RKO (cell line): ENCODE results near the gene USP21.

Source experiments
- DNase-seq: peaks from one replicate; pipeline ENCODE4 v3.0.0-alpha.2; 2016; ENCODE audit warnings: low spot score

Gene USP21

DNA sequence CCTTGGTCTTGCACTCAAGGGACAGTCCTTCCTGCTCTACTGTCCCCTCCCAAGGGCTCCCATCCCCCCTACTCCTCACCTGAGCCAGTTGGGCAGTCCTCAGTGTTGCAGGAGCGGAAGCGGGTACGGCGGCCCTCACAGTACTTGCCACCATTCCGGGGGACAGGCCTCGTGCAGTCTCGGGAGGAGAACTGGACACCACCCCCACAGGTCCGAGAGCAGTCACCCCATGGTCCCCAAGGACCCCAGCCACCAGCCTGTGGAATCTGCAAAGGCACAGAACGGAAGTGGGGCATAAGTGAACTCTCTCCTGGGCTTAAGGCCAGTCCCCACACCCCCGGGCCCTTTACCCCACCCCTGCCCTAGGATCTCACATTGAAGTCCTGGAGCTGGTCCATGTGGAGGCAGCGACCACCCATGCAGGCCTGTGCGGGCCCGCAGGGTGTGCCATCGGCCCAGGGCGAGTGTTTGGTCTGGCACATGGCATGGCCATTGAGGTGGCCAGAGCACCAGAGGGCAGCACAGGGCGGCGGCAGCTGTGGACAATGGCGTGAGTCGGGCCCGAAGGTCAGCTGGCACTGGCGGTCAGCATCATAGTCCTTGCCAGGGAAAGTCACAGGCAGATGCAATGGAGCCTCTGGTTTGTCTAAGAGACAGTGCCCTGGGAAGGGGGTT, 34.4 kb downstream of the USP21 start:
- no peak for DNase-seq

DNA sequence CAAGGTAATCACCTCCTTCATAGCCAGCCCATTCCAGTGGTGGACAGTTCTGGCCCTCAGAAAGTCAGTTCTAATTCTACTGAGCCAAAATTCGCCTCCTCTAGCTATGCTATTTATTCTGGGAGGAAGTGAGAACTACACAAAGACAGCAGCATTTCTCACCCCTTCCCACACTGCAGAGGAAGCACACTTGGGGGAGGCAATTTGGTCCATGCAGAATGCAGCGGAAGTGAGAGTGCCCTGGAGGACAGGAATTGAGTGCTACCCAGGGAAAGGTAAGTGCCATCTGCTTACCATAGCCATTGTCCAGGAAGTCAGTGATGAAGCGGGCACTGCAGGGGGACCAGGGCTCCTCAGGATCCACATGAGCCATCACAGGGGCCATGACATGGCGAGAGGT, 35.9 kb downstream of the USP21 start:
- DNase-seq: no peak

DNA sequence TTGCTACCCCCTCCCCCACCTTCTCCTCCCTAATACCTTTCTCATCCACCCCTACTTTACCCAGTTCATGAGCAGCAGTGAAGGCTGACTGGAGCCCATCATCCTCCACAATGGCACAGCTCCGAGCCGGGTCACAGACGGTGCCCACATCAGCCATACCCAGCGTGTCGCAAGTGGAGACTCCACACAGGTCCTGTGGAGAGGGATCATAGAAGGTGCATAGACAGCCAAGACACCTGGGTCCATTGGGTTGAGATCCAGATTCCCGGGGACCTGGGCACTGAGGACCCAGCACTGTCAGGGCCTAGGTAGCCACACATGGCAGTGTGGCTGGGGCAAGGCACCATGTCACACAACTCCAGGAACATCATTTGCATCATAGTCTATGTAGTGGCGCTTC, 36.8 kb downstream of the USP21 start:
- no peak for DNase-seq

DNA sequence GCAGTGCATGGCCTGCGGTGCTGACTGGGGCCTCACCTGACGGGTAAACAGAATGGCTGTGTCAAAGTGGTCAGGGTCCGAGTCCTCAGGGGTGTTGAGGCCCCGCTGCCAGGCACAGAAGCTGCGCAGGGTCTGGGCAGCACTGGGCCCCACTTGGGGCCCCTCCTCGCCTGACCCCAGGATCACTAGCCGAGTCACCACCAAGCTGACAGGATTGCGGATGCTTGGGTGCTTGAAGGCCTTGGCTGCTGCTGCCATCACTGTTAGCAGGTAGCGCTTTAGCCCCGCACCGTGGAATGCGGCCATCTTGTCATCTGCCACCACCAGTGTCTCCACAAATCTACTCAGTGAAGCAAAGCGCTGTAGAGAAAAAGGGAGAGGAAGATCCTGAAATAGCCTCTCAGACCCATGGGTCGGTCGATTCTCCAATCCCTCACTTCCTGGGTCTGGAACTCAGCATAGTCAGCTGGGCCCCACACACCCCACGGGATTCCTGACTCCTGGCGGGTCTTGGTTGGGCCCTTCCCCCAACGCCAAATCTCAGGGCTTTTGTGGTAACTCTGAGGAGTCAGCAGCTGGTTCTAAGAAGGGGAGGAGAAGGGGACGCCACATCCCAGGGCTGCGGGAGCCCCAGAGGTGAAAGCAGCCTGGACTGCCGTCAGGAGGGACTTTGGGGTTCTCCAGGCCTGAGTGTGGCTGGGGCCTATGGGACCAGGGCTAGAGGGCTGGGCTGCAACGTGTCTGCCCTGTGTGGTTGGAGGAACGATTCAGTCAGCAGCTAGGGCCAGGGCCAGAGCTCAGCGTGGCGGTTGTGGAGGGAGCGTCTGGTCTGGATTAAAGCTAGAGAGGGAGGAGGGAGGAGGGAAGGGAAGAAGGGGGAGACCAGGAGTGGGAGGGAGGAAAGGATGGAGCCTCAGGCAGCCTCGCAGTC, 37.5 kb downstream of the USP21 start:
- no peak for DNase-seq

DNA sequence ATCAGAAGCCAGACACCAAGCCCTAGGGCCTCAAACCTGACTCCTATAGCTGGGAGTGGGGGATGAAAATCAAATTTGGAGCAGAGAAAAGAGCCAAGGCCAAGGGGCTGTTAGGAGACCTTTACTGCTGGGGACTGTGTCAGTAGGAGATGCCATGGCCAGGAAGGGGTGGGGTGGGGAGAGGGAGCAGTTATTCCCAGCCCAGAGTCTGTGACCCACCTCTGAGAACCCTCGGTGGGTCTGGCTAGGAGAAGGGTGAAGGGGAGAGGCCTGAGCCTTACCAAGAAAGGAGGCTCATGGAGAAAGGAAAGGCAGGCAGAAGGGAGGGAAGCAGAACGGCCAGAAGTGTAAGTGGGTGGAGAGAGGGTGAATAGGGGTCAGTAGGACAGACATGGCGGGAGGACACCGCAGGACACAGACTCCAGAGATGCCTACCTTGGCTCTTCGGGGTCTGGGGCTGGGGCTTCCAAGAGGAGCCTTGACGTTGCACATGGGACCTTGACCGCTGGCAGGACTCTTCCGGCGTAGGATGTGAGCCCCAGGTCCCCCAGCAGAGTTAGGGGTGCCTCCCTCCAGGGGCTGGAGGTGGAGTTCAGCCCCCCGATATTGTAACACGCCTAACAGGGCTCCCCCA, 38.4 kb downstream of the USP21 start:
- DNase-seq: no peak

DNA sequence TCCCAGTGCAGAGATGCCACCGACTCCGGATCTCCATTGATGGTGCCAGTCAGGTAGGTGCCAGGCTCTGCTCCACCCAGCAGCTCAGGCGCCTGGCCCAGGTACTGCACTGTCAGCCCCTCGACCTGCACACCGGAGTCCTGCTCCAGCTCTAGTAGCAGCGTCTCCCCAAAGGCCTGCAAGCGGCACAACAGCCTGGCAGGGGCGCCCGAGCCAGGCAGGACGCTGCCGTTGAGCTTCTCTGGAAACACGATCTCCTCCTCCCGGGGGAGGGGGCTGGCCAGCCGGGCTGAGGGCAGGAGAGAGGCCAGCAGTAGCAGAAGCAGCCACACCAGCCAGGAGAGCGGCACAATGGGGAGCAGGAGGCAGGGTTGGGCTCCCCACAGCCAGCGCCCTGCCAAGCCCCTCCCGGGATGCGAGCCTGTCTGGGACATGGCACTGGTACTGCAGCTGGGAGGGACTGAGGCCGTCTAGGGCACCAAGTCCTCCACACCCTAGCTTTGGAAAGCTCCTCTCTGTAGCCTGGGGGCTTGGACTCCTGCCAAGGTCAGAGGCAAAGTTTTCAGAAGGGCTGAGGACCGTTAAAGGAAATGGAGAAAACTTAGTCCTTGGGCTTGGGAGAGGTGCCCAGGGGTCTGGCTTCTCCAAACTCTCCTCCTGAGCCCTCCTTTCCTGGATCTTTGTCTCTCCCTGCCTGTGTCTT, 39.0 kb downstream of the USP21 start:
- DNase-seq: no peak

DNA sequence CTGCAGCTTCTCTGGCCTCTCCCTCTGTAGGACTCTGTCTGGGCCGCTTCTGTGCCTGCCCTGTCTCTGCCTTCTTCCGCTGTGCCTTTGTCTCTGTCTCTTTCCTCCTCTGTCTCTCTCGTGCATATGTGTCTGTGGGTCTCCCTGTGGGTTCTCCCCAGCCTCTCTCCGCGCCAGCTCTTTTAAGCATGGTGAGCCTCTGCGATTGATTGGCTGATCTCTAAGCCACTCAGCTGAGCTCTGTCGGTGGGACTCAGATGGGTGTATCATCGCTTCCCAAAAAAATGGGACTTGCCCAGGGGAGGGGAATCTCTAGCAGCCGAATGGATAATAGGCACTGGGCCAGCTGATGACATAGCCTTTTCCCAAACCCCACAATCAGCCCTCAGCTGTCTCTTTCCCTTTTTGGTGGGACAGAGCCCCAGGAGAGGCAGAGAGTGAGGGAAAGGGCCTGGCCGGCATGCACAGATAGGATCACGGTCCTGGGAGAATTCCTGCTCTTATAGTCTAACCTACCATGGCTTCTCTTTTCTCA, 39.7 kb downstream of the USP21 start, which contains the start of gene ADAMTS4:
ADAMTS4 (minus strand) TSS at position 158 of the 535 bp plus-strand sequence. CDS start 427 bp downstream, outside the sequence.
- DNase-seq: no peak

DNA sequence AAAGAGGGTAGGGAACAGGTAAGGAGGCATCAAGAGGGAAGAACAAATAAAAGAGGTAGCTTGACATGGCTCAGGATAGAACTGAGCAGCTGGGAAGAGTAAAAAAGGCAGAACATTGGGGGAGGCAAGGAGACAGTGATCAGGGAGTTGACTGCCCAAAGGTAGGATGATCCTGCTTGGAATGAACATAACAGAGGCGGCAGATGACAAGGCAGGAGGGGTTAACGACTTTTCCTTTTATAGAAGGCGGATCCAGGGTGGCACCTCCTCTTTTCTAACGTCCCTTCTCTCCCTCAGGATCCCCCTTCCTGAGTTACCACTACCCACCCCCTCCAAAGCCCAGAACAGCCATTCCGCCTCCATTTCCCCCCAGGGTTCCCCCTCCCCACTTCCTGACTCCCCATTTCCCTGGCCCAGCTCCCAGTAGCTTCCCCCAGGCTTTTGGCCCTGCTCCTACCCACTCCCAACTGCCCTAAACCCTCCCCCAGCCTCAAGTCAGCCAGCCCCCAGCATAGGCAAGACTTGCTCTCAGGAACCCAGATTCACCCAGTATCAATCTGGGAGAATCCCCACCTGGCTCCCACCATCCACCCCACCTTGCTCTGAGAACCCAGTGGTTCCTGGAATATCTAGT, 40.3 kb downstream of the USP21 start:
- no peak for DNase-seq

DNA sequence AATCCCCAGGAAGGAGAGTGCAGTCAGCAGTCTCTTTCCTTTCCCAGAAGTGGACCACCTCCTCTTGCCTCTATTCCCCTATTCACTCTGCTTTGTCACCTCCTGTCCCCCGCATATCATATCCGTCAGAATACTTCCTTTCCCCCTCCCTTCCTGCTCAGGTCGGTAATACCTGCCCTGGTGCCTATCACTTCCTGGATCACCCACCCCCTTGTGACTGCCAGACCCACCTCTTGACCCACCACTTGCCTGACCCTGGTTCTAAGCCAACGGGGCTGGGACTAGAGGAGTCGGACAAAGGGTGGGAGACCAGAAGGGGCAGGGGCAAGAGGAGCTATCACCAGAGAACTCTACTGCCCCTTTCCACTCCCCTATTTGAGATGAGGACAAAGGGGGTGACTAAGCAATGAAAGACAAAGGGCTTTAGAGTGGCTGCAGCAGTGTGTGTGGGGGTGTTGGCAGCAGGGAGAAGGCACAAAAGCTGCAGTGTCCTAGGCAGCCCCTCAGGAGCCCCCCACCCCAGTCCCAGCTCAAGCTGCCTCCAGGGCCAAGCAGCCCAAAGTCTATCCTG, 41.2 kb downstream of the USP21 start:
- DNase-seq: no peak

DNA sequence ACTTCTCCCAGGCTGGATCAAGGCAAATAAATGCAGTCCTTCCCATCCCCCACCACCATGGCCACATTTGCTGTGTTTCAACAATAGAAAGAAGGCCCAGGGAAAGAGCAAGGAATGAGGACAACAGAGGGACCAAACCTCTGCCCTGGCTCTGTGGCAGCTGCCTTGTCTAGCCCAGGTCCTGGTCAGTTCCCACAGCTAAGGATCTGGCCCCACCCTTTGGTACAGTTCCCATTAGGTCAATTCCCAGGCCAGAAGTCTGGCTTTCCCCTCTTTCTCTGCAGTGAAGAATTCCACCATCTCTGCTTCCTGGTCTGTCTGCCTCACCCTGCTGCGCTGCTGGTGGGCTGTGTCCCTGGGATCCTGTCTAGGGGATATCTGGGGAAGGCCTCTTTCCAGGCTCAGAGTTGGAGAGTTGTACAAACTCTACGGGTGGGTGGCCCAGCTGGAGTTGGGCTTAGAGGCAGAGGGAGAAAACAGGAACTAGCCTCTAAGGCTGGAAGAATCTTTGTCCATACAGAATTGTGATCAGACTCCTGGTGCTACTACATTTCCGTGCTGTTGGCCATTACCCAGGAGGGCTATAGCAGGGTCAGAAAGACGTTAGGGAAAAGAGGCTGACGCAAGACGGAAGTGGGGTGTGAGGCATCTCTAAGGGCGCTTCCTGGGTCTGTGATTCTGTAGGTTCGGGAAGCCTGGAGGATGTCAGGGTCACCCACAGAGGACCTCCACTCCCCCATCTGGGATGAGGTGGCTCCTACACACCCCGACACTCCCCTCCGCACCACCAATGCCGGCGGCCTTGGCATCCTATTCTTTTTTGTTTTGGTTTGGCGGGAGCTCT, 41.9 kb downstream of the USP21 start:
- no peak for DNase-seq

DNA sequence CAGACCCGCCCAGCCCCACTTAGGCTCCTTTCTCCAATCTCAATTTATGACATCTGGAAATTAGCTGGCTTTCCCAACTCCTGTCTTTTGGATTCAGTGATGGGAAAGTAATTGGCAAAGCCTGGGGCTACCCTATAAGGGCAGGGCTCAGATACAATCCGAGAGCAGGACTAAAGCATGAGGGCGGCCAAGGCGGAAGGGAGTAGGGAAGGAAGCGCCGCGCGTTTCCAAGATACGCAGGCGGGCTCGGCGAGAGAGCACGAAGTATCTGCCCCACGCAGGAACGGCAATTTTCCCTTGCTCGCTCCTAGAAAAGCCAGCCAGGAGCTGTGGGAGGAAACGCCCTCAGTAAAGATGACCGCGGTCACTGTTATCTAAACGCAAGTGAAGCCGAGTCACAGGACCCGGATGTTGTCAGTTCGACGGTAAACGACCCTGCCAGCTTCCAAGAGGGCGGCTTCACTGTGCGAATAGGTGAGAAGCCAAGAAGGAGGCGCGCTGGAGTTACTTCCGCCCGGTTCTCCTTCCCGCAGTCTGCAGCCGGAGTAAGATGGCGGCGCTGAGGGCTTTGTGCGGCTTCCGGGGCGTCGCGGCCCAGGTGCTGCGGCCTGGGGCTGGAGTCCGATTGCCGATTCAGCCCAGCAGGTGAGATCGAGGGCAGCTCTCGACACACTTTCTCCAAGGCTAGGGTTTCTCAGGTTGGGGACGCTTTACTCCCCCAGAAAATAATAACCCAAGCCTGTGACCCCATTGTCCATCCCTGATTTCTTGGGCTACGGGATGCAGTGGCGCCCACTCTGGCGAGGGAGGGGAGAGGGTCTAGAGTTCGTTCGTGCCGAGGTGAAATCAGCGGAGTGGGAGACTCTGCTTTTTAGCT, 42.8 kb downstream of the USP21 start, which contains the start of gene NDUFS2:
NDUFS2 (plus strand) TSS at position 532 of the 877 bp plus-strand sequence; CDS start at position 551, 19 bp downstream.
- DNase-seq: peak; percentile 99

DNA sequence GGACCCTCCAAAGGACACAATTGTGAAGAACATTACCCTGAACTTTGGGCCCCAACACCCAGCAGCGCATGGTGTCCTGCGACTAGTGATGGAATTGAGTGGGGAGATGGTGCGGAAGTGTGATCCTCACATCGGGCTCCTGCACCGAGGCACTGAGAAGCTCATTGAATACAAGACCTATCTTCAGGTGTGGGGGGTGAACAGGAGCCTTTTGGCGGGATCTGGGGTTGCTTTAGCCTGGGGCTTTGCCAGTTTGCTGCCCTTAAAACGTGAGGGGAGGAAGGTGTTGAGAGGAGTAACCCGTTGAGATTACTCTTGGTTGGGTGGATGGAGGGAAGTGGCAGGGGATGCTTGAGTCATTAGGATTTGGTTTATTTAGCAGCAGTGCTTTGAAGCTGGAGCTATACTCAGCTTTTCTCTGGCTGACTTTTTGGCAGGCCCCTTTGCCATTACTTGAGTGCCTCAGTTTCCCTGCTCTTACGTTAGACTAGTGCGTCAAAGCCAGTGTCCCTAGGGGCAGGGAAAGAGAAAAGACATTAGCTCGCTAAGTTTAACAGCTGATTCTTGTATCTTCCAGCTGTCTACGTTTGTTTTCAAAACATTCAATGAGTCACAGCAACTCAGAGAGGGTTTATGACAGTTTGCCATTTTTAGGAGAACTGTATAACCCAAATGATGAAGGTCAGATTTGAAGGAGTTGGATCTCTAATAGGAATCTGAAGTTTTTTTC, 47.3 kb downstream of the USP21 start:
- no peak for DNase-seq

DNA sequence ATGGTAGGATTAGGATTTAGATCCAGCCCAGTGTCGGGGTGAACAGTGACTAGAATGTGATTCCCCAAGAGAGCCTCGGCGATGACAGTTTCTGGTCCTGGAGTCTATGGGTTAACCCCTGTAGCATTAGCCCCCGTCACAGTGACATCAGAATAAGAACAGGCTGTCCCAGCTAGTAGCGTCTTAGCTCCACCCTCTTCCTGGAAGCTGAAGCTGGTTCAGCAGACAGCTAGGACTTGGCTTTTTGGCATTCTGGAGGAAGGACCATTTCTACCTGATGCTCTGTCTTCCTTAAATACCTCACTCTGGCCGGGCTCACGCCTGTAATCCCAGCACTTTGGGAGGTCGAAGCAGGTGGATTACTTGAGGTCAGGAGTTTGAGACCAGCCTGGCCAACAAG, 47.9 kb downstream of the USP21 start:
- no peak for DNase-seq

DNA sequence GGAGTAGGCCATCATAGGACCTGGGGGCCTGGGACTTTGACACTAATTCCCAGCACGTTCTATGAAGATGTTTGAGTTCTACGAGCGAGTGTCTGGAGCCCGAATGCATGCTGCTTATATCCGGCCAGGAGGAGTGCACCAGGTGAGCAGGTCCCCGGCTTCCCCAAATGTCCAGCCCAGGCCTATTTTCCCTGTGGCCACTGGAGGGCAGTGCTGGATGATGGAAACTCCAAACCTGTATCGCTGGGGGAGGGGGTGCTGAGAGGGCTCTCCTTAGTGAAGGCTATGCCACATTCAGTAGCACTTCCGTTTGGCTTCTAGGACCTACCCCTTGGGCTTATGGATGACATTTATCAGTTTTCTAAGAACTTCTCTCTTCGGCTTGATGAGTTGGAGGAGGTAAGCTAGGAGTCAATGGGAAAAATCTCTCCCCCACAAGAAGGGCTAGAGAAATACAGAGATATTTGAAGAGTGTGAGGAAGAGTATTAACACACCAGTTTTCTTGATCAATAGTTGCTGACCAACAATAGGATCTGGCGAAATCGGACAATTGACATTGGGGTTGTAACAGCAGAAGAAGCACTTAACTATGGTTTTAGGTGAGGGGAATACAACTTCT, 50.6 kb downstream of the USP21 start:
- peak; percentile 69 for DNase-seq

DNA sequence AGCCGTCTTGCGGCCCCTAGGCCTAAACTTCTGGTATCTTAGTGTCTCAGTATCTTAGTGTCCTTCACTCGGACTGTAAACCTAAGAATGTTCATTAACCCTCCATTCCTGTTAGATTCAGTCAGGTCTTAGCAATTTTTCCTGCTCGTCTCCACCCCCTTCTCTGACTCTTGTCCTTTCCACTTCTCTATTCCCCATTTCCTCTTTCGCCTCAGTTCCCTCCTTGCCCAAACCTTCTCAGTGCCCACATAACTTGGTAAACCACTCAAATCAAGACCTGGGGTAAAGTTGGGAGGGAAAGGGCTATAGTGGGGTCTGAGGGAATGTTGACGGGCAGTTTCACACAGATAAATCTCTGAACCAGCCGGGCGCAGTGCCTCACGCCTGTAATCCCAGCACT, 55.1 kb downstream of the USP21 start:
- DNase-seq: no peak

DNA sequence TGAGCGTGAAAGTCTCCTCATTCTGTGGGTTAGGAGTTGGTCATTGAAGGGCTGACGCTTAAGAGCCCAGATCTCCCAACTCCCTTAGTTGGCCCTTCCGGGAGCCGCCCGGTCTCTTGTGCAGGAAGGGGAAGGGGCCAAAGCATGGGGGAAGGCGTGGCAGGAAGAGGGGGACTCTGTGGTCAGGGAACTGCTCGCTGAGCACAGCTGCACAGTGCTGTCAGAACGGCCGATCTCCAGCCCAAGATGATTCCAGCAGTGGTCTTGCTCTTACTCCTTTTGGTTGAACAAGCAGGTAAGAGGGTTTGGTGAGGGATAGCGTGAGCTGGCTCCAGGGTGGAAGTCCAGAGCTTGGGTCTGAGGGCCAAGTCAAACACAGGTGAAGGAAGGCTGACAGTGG, 55.8 kb downstream of the USP21 start, which contains the start of gene FCER1G:
FCER1G (plus strand) TSS at position 220 of the 400 bp plus-strand sequence; CDS start at position 247, 27 bp downstream.
- no peak for DNase-seq
